ENCODE measurements around the gene CACNB4. TPM values are rescaled to one million over a fixed set of nuclear protein-coding genes. Genes with fewer than 3 reads are reported as not detected.

The CACNB4 gene
- total RNA-seq, 1 experiment from 2014 or later: 2.0 TPM

DNA sequence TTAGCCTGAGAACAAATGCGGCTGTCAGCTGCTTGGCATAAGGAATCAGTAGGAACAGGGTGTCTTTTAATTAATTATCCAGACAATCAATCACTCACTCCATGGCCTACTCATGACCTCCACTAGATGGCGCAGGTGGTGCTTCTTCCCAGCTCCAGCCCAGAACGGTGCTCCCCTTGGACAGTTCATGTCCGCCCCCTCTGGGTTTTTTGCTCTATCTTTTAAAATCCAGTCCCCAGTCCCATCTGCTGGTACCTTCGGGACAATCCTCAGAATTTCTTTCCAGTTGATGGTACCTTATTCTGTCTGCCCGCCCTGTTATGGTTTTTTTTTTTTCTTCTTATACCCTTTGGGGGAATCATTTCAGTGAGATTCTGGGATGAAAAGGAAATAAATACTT lies 99.8 kb downstream of the CACNB4 start:
- Histone ChIP-seq H3K36me3 (ENCODE audit: control insufficient read depth in 1 of 2, insufficient read depth in 2 of 2, low read length in 2 of 2) (no peaks in the 10 kb centered on the region), H3K9me2 (ENCODE audit: insufficient read depth) (no peaks in the 10 kb centered on the region), H2AFZ (ENCODE audit: low read depth, low read length, poor library complexity, severe bottlenecking) (peak overlapping the region; percentile 76), H3K9ac (ENCODE audit: low read length) (no peak overlapping the region), H3K9me3 (ENCODE audit: control insufficient read depth in 1 of 2, insufficient read depth in 1 of 2, low read depth in 1 of 2, low read length in 2 of 2) (no peaks in the 10 kb centered on the region), H3K4me1 (ENCODE audit: control insufficient read depth in 1 of 2, insufficient read depth in 2 of 2, low read length in 2 of 2) (no peaks in the 10 kb centered on the region), H3K79me2 (ENCODE audit: insufficient read depth, low read length) (no peaks in the 10 kb centered on the region), H3K4me3 (replicated peaks in 1 of 2; ENCODE audit: low read depth in 1 of 2, low read length in 2 of 2) (no peak overlapping the region), H3K4me2 (ENCODE audit: low read length) (peak overlapping the region; percentile 20; the same call in 1 of the 2 replicates), H4K20me1 (ENCODE audit: insufficient read depth) (no peaks in the 10 kb centered on the region), H3K27me3 (ENCODE audit: insufficient read depth, low read length) (no peaks in the 10 kb centered on the region), H3K27ac (ENCODE audit: low read depth, low read length) (no peak overlapping the region)
- ChIA-PET RAD21 (ENCODE audit: low non-redundant PET in 1 of 2, low total read pairs in 2 of 2, uncharacterized antibody in 2 of 2, unreplicated experiment in 2 of 2) (no interaction called here), POLR2A (no interaction called here), CTCF (interaction anchor here (0.9 to 1.3 kb wide), 4 partner anchors 13 to 39 kb away, joined by 3 to 15 read pairs (median 6); no protein-coding TSS in a partner anchor)
- no TSS peak for BruUV-seq (replicated peaks)
- intact Hi-C loops (cut with micrococcal nuclease): loop anchor here (1.0 kb wide), 1 partner anchor 26 kb away; no protein-coding TSS in a partner anchor
- peak; percentile 98 for ATAC-seq
- TF ChIP-seq CBX3 (IDR thresholded peaks at IDR 0.05; ENCODE audit: low read depth) (no peak), EGR1 (IDR thresholded peaks at IDR 0.05; ENCODE audit: low read depth) (no peak), YY1 (IDR thresholded peaks at IDR 0.05; ENCODE audit: extremely low read depth, insufficient replicate concordance, low read depth, low read length) (peak; percentile 24), POLR2A (IDR thresholded peaks at IDR 0.05; ENCODE audit: borderline replicate concordance, extremely low read depth, insufficient read depth, insufficient read length) (no peak), JUND (IDR thresholded peaks at IDR 0.05) (no peak), RAD21 (IDR thresholded peaks at IDR 0.05; ENCODE audit: low read depth) (peak; percentile 69), CTCF (IDR thresholded peaks at IDR 0.05 in 2 of 3, conservative IDR thresholded peaks at IDR 0.05 in 1 of 3; ENCODE audit: borderline replicate concordance in 1 of 3, insufficient read depth in 1 of 3, low read depth in 2 of 3, low read length in 2 of 3) (peak; percentile 88 to 91 (median 88))
- TF ChIP-seq, protein P1, sequence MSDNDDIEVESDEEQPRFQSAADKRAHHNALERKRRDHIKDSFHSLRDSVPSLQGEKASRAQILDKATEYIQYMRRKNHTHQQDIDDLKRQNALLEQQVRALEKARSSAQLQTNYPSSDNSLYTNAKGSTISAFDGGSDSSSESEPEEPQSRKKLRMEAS (IDR thresholded peaks at IDR 0.05): no peak
- DNase-seq (ENCODE audit: low read depth, low spot score): peak; percentile 62

Data from HCT116 (cell line).